OCI-LY7 (cell line): Measurements from ENCODE around the gene TRNAU1AP.

Experiments used
- EZH2phosphoT487 ChIP-seq: fragments of 200-600 bp; sonication (generic); IDR thresholded peaks from 2 replicates; pipeline ENCODE4 v1.6.1; 2018; ENCODE audit warnings: low read depth, borderline replicate concordance, mild to moderate bottlenecking, mixed run types, antibody characterized with exemption, low read length, moderate library complexity, mixed read lengths
- TF ChIP-seq, protein P1 (sequence below): fragments of 200-600 bp; sonication (generic); conservative IDR thresholded peaks from 2 replicates; pipeline ENCODE4 v1.5.1; 2014; ENCODE audit warnings: mild to moderate bottlenecking, antibody characterized with exemption, low read length, moderate library complexity, mixed read lengths

DNA sequence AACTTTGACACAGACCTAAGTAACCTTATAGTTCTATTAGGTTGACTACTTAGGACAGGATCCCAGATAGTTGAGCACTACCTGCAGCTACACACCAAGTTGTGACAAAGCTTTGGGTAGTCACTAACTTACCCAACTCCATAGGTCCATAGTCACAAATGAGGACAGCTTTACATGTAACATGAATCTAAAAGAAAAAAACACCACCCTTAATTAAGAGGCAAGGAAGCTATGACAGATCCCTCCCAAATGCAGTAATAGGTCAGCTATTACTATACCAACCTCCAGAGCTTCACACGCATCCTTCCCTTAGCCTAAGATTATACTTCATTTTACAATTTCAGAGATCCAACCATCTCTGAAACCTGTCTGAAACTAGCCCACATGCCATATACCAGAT lies 26.5 kb downstream of the TRNAU1AP start:
- TF ChIP-seq, protein P1, sequence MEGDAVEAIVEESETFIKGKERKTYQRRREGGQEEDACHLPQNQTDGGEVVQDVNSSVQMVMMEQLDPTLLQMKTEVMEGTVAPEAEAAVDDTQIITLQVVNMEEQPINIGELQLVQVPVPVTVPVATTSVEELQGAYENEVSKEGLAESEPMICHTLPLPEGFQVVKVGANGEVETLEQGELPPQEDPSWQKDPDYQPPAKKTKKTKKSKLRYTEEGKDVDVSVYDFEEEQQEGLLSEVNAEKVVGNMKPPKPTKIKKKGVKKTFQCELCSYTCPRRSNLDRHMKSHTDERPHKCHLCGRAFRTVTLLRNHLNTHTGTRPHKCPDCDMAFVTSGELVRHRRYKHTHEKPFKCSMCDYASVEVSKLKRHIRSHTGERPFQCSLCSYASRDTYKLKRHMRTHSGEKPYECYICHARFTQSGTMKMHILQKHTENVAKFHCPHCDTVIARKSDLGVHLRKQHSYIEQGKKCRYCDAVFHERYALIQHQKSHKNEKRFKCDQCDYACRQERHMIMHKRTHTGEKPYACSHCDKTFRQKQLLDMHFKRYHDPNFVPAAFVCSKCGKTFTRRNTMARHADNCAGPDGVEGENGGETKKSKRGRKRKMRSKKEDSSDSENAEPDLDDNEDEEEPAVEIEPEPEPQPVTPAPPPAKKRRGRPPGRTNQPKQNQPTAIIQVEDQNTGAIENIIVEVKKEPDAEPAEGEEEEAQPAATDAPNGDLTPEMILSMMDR = no peak
- TF ChIP-seq EZH2phosphoT487 = no peak
